HepG2 (cell line): ENCODE results near the gene SLC38A3. TPM values are rescaled to one million over a fixed set of nuclear protein-coding genes. Genes with fewer than 3 reads are reported as not detected.
A peak's percentile ranks its signal among the peaks of the same experiment; 100 is the strongest.

Experiments
- ARID5B ChIP-seq: IDR thresholded peaks from 2 replicates; pipeline ENCODE4 v1.4.0; 2020; ENCODE audit warnings: mild to moderate bottlenecking, missing genetic modification reagents
- BCLAF1 ChIP-seq: fragments of 450-650 bp; IDR thresholded peaks from 2 replicates; pipeline ENCODE4 v1.6.1; 2017; ENCODE audit warnings: mild to moderate bottlenecking
- FOXP4 ChIP-seq: sonication (generic); formaldehyde crosslinking; IDR thresholded peaks from 2 replicates; pipeline ENCODE4 v1.4.0; 2020; ENCODE audit warnings: missing genetic modification reagents
- GPN1 ChIP-seq: sonication (generic); formaldehyde crosslinking; IDR thresholded peaks from 2 replicates; pipeline ENCODE4 v1.5.1; 2020; ENCODE audit warnings: missing genetic modification reagents, borderline replicate concordance
- MIER2 ChIP-seq: IDR thresholded peaks from 2 replicates; pipeline ENCODE4 v1.6.1; 2016; ENCODE audit warnings: missing biosample characterization, missing genetic modification reagents
- NBN ChIP-seq: fragments of 450-650 bp; conservative IDR thresholded peaks from 2 replicates; pipeline ENCODE4 v1.6.1; 2017
- NFYC ChIP-seq: IDR thresholded peaks from 2 replicates; pipeline ENCODE4 v1.6.1; 2016; ENCODE audit warnings: missing genetic modification reagents, missing compliant biosample characterization
- PHF8 ChIP-seq: sonication (generic); formaldehyde crosslinking; IDR thresholded peaks from 2 replicates; pipeline ENCODE4 v1.5.0; 2020; ENCODE audit warnings: missing genetic modification reagents
- POGZ ChIP-seq: sonication (generic); formaldehyde crosslinking; IDR thresholded peaks from 2 replicates; pipeline ENCODE4 v1.4.0; 2020; ENCODE audit warnings: mild to moderate bottlenecking, missing genetic modification reagents
- SP140L ChIP-seq: sonication (generic); formaldehyde crosslinking; IDR thresholded peaks from 2 replicates; pipeline ENCODE4 v1.4.0; 2020; ENCODE audit warnings: missing genetic modification reagents, borderline replicate concordance
- ZNF138 ChIP-seq: sonication (generic); formaldehyde crosslinking; IDR thresholded peaks from 2 replicates; pipeline ENCODE4 v1.5.0; 2020; ENCODE audit warnings: mild to moderate bottlenecking, low read depth, missing genetic modification reagents
- ZNF34 ChIP-seq: sonication (generic); formaldehyde crosslinking; IDR thresholded peaks from 2 replicates; pipeline ENCODE4 v1.4.0; 2020; ENCODE audit warnings: mild to moderate bottlenecking, missing genetic modification reagents, borderline replicate concordance
- ZNF710 ChIP-seq: sonication (generic); formaldehyde crosslinking; IDR thresholded peaks from 2 replicates; pipeline ENCODE4 v1.5.0; 2020; ENCODE audit warnings: mild to moderate bottlenecking, missing genetic modification reagents, borderline replicate concordance
- polyA plus RNA-seq, 8 experiments: library from polyadenylated mRNA; depleted of rRNA in 3 of 8; stranded (reverse) in 7 of 8; unstranded in 1 of 8; fragments of >200 nt; fragmentation: Illumina TruSeq in 4 of 8; extraction: Trizol in 4 of 8; gene quantifications; 2 replicates each; pipeline versions ENCODE4 v1.2.1 to v1.2.3, GENCODE V29; 2011 to 2016; ENCODE audit warnings: low read depth in 4 of 8, missing spikeins in 1 of 8, mixed read lengths in 1 of 8; ENCODE audit not compliant: insufficient read depth in 1 of 8
- total RNA-seq, 5 experiments: library from RNA; depleted of rRNA; stranded (reverse); fragments of >200 nt; fragmentation: Illumina TruSeq; extraction: Trizol; gene quantifications; 2 replicates each; pipeline ENCODE4 v1.2.3, GENCODE V29; 2016; ENCODE audit warnings: low read depth in 1 of 5

SLC38A3 gene
- total and polyA plus RNA-seq, 2 of the 13 experiments (the other 11 are each of a cell fraction or from before 2014, with no cell fraction given): 29.8 to 164 TPM

- TF ChIP-seq SP140L (CRISPR knock-in tag) (no peak), ZNF34 (CRISPR knock-in tag) (no peak), ARID5B (no peak), FOXP4 (peak; percentile 37; the same call in 1 of the 2 replicates), BCLAF1 (no peak), ZNF710 (peak; percentile 8; the same call in 1 of the 2 replicates), POGZ (CRISPR knock-in tag) (no peak), PHF8 (CRISPR knock-in tag) (peak; percentile 48), MIER2 (CRISPR knock-in tag) (no peak), NFYC (no peak), GPN1 (CRISPR knock-in tag) (no peak), ZNF138 (no peak), NBN (no peak)
Measured at GRCh38 chr3:50201573-50202315, 3.3 kb upstream of the SLC38A3 start (continued).
